ENCODE results near the gene CEP128. TPM values are rescaled to one million over a fixed set of nuclear protein-coding genes. Genes with fewer than 3 reads are reported as not detected.
"Not testable (repeated sequence)": the region's sequence is repeated elsewhere in the genome, so short reads cannot be mapped to it uniquely, and the experiment has no call there.

The CEP128 gene
- total RNA-seq, 4 donors from 2014 or later = 13.9 to 18.1 (median 16.0) TPM

DNA sequence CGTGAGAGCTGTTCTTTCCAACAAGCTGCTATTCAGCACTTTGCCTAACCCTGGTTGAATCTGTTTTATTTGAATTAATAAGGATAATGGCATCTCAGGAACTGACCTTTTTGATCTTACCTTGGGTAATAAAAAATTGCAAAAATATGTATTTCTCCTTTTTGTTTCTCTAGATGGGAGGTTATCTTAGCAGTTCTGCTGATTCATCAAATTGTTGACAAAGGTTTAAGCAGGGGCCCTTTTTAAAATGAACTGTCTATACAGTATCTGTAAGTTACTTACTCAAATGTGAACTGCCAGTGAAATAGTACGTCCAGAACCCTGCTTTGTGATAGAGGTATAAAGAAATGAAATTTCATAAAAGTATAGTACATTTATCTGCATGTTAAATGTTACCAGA, 14.6 kb upstream of the CEP128 start:
- TF ChIP-seq, protein P1, sequence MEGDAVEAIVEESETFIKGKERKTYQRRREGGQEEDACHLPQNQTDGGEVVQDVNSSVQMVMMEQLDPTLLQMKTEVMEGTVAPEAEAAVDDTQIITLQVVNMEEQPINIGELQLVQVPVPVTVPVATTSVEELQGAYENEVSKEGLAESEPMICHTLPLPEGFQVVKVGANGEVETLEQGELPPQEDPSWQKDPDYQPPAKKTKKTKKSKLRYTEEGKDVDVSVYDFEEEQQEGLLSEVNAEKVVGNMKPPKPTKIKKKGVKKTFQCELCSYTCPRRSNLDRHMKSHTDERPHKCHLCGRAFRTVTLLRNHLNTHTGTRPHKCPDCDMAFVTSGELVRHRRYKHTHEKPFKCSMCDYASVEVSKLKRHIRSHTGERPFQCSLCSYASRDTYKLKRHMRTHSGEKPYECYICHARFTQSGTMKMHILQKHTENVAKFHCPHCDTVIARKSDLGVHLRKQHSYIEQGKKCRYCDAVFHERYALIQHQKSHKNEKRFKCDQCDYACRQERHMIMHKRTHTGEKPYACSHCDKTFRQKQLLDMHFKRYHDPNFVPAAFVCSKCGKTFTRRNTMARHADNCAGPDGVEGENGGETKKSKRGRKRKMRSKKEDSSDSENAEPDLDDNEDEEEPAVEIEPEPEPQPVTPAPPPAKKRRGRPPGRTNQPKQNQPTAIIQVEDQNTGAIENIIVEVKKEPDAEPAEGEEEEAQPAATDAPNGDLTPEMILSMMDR (IDR thresholded peaks at IDR 0.05) = no peak
- no peak for TF ChIP-seq POLR2A (IDR thresholded peaks at IDR 0.05)
- 27 to 42% methylated on average over 2 of the region's 2 CpGs for WGBS, 2 donors
- intact Hi-C loops (cut with DNase I) = loop anchor here (5.0 kb wide), 1 partner anchor 211 kb away; no protein-coding TSS in a partner anchor
- Histone ChIP-seq H3K4me1 (peaks cover 5% of the 10 kb centered on the region in 2 donors), H3K27me3 (no peaks in the 10 kb centered on the region), H3K9me3 (no peaks in the 10 kb centered on the region), H3K27ac (peak overlapping the region; percentile 93 to 95 (median 94)), H3K4me3 (replicated peaks in 1 of 3) (peak overlapping the region; percentile 26 to 65 (median 41)), H3K36me3 (no peaks in the 10 kb centered on the region)
- DNase-seq = no peak

GRCh38 chr14:80955416-80955941, 13.9 kb upstream of the CEP128 start, which contains the start of gene TSHR:
TSS of gene TSHR (plus strand) at chr14:80955621. CDS start at chr14:80955681, 60 bp downstream.
- peak; percentile 85 for DNase-seq
- Histone ChIP-seq H3K4me1 (no peaks in the 10 kb centered on the region), H3K36me3 (no peaks in the 10 kb centered on the region), H3K27ac (peak within 1 kb of the TSS; percentile 93 to 95 (median 94)), H3K9me3 (no peaks in the 10 kb centered on the region), H3K4me3 (replicated peaks in 1 of 3) (peak within 1 kb of the TSS; percentile 26 to 65 (median 41)), H3K27me3 (no peaks in the 10 kb centered on the region)
- intact Hi-C loops (cut with DNase I) = loop anchor here (5.0 kb wide), 1 partner anchor 212 kb away; no protein-coding TSS in a partner anchor
- peak in 1 of 2 donors; percentile 69 for TF ChIP-seq POLR2A (IDR thresholded peaks at IDR 0.05)
- TF ChIP-seq, protein P1 (IDR thresholded peaks at IDR 0.05) = no peak
- 6% methylated on average over 14 to 19 of the region's 21 CpGs for WGBS, 2 donors

DNA sequence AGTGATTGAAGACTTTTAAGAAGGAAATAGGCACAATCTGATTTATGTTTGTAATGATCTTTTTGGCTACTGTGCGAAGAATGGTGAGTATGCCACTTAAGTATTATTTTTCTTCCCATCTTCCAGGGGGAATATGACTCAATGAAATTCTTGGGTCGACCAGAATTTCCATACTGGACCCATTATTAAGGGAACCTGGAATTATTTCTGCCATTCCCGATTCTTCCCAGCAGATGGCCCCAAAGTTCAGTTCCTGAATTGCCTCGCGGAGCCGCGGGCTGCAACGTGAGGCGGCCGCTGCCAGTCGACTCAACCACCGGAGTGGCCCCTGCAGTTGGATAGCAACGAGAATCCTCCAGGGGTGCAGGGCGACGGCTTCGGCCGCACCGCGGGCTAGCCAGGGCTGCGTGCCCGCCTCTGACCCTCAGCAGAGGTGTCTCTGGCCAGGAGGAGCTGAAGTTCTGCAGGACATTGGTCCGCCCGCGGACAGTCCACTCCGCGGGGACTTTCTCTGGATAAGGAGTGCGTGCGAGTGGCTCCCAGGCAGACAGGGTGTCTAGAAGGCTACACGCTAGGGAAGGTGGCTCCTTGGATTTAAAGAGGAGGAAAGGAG, 13.3 kb upstream of the CEP128 start:
- Histone ChIP-seq H3K27me3 (no peaks in the 10 kb centered on the region), H3K4me3 (replicated peaks in 1 of 3) (peak overlapping the region; percentile 26 to 65 (median 36)), H3K4me1 (no peaks in the 10 kb centered on the region), H3K27ac (peak overlapping the region; percentile 93 to 95 (median 94)), H3K9me3 (no peaks in the 10 kb centered on the region), H3K36me3 (no peaks in the 10 kb centered on the region)
- intact Hi-C loops (cut with DNase I) = loop anchor here (5.0 kb wide), 1 partner anchor 213 kb away; no protein-coding TSS in a partner anchor
- TF ChIP-seq, protein P1 (IDR thresholded peaks at IDR 0.05) = peak; percentile 60 to 93 (median 86)
- TF ChIP-seq POLR2A (IDR thresholded peaks at IDR 0.05) = peak in 1 of 2 donors; percentile 80
- 1% methylated on average over 7 to 20 of the region's 29 CpGs for WGBS, 2 donors
- DNase-seq = peak; percentile 90 to 91

- 90% methylated on average over 18 of the region's 18 CpGs for WGBS, 2 donors
- H3K4me1 ChIP-seq; DNase-seq; H3K9me3 ChIP-seq; intact Hi-C loops (cut with DNase I); H3K27ac ChIP-seq; H3K4me3 ChIP-seq (replicated peaks in 1 of 3); H3K27me3 ChIP-seq; H3K36me3 ChIP-seq: not testable (repeated sequence)
Observed at GRCh38 chr14:80953211-80953610, 11.7 kb upstream of the CEP128 start.

- DNase-seq = no peak
- Histone ChIP-seq H3K4me3 (replicated peaks in 1 of 3) (no peak overlapping the region), H3K4me1 (no peaks in the 10 kb centered on the region), H3K36me3 (no peaks in the 10 kb centered on the region), H3K27ac (no peak overlapping the region), H3K9me3 (no peaks in the 10 kb centered on the region), H3K27me3 (no peaks in the 10 kb centered on the region)
- intact Hi-C loops (cut with DNase I) = no loop called here
- 94% methylated on average over 4 of the region's 4 CpGs for WGBS, 2 donors
- TF ChIP-seq, protein P1 (IDR thresholded peaks at IDR 0.05) = no peak
- no peak for TF ChIP-seq POLR2A (IDR thresholded peaks at IDR 0.05)
Observed at GRCh38 chr14:80951491-80951890, 10.0 kb upstream of the CEP128 start.

Data from thyroid gland (tissue), 4 donors.